DMS114 treated with DMSO at 0.1 percent for 48 hours (cell line): ENCODE data around the gene PRDM16.
A peak's percentile ranks its signal among the peaks of the same experiment; 100 is the strongest.

Experiments
- DNase-seq: peaks from one replicate; lab custom pipeline; 2025; ENCODE audit not compliant: unreplicated experiment; lab: John Stamatoyannopoulos, UW

PRDM16 gene

DNA sequence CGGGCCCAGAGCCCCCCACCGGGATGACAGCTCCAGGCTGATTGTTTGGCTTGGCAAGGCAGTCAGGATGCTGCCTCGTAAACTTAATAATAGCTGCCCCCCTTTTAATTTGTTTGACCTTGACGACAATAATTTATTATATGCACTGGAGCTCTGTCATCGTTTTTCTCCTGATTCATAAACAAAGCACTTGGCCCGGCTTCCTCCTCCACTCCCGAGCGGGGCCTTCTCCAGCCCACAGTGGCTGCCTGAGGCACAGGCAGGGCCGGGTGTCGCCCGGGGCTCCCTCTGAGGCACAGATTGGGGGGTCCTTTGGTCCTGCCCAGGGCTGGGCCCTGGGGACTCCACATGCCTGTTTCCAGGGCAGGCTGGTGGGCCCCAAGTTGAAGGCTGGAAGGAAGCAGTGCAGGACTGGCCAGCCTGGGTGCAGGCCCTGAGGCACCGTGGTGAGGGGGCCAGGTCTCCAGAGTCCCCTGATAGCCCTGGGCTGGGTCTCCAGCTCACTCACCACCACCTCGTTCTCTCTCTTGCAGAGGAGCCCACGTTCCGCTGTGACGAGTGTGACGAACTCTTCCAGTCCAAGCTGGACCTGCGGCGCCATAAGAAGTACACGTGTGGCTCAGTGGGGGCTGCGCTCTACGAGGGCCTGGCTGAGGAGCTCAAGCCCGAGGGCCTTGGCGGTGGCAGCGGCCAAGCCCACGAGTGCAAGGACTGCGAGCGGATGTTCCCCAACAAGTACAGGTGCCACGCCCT lies 333.4 kb downstream of the PRDM16 start:
- DNase-seq = no peak

DNA sequence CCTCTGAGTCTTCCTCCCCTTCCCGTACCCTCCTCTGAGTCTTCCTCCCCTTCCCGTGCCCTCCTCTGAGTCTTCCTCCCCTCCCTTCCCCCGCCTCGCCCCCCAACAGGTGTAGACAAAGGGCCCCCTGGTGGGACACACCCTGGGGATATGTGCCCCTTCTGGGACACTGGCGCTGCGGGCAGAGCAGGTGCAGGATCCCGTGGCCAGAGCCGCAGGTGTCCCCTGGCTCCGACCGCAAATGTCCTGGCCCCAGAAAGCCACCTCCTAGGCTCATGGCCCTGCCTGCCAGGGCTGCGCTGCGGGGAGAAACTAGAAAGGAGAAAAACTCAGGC lies 334.0 kb downstream of the PRDM16 start:
- no peak for DNase-seq

DNA sequence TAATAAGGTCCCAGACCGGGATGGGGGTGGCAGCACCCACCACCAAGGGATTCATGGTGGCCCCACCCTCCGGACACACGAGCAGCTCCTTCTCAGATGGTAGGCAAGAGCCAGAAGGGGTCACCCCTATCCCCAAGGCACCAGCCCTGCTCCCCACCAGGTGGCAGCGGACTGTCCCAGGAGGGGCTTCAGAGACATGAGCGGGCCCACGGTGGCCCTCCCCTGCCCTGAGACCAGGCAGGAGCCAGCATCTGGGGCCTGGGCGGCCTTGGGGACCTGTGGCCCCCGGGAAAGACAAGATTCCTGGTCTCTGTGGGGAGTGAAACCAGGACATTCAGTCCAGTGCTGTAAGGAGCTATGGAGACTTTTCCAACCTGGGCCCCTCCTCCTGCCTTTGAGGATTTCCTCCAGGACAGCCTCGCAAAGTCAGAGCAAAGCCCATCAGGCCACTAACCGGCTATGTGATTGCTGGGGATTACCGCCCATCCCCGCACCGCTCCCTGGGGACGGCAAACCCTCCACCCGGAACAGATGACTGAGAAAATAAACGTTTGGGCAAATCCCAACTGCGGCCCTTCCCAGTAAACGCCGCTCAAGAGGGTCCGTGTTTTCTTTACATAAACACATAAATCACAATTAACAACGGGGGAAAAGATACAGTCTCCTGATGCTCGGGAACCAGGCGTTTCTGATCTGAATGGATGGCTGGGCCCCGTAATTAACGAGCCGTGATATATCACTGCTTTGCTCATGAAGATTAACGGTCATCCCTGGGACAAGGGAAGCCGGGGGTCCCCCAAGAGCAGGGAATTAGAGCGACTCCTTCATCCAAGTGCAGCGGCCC lies 334.6 kb downstream of the PRDM16 start:
- DNase-seq = no peak

DNA sequence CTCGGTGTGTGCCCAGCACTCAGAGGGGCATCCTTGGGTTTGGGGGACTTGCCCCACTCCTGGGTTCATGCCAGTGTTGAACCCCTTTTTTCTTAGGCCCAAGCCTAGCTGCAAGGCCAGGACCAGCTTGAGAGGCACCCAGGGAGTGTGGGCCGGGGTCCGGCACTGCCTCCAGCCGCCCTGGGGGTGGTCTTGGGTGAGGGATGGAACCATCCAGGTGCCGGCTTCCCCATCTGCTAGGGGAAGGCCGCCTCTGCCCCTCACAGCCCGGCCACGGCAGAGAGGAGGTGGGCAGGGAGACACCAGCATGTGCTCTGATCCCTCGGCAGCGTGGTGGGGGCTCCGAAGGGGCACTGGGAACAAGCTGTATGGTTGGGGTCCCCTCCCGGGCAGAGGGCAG lies 335.3 kb downstream of the PRDM16 start:
- no peak for DNase-seq

DNA sequence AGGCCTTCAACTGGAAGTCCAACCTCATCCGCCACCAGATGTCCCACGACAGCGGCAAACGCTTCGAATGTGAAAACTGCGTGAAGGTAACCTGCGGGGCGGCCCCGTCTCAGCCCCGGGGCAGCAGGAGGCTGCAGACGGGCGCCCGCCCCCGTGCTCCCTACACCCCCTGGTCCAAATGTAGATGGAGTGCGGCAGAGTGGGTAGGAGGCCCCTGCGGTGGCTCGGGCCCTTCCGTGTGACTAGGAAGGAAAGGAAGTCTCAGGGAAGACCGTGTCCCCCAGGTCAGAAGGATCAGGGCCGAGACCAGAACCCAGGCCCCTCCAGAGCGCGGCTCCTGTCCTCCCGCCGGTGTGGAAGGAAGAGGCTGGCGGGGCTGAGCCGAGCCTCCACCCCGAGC lies 335.8 kb downstream of the PRDM16 start:
- no peak for DNase-seq

DNA sequence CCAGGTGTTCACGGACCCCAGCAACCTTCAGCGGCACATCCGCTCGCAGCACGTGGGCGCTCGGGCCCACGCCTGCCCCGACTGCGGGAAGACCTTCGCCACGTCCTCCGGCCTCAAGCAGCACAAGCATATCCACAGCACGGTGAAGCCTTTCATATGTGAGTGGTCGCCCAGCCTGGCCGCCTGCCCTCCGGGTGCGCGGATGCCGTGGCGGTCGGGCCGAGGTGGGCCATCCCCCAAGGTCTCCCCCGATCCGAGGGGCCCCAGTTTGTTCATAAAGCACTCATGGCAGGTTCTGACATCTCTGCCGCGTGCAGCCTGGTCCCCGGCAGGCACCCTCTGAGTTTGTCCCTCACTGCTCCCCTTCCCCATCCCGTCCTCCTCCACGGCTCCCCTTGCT lies 336.5 kb downstream of the PRDM16 start:
- DNase-seq = no peak

DNA sequence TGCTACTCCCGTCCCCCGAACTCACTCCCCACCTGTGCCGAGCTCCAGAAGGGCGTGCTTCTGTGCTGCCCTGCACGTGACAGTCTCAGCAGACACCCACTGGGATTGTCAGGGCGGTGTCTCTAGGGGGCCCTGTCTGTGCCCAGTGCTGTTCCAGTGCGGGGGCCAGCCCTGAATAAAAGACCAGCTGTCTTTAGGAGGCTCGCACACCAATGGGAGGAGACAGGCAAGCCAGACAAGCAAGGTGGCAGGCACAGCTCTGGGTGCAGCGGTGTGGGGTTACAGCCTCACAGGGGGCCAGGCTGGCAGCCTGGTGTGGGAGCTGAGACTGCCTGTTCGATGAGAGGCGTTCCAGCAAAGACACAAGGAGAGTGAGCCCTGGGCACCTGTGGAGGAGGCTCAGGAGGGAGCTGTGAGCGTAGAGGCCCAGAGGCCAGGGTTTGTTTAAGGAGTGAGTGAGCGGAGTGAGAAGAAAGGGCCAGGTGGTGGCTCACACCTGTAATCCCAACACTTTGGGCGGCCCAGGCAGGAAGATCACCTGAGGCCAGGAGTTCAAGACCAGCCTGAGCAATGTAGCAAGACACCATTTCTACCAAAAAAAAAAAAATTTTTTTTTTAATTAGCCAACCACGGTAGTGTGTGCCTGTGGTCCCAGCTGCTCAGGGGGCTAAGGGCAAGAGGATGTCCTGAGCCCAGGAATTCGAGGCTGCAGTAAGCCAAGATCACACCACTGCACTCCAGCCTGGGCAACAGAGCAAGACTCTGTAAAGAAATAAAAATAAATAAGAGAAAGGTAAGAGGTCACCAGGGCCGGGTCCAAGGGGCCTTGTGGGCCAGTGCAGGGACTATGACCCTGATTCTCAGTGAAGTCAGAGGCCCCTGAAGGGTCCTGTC lies 337.2 kb downstream of the PRDM16 start:
- no peak for DNase-seq

DNA sequence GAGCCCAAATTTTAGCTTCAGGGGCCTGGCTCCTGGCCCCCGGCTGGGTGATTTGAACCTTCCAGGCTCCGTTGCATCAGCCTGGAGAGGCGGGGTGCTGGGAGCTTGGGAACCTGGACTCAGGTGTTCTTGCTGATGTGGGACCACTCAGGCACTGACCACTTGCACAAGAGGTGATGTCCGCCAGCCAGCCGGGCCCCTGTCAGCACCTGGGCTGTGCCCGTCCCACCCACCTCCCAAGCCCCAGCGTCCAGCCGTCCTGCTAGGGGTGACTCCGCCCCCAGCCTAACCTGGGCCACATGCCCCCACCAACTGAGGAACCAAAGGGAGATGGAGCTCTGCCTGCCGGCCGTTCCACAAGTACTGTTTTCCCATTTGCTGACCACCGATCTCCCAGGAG lies 338.0 kb downstream of the PRDM16 start:
- no peak for DNase-seq

DNA sequence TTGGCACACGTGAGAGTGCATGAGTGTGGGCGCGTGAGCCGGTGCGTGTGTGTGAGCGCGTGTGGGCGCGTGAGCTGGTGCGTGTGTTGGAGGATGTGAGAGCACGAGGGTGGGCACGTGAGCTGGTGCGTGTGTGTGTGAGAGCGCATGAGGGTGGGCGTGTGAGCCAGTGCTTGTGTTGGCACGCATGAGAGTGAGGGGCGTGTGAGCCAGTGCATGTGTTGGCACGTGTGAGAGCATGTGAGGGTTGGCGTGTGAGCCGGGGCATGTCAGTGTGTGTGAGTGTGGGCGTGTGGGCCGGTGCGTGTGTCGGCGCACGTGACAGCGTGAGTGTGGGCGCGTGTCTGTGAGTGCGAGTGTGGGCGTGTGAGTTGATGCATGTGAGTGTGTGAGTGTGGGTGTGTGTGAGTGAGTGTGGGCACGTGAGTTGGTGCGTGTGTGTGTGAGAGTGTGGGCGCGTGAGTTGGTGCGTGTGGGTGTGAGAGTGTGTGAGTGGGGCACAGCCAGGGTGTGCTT lies 339.8 kb downstream of the PRDM16 start:
- no peak for DNase-seq

DNA sequence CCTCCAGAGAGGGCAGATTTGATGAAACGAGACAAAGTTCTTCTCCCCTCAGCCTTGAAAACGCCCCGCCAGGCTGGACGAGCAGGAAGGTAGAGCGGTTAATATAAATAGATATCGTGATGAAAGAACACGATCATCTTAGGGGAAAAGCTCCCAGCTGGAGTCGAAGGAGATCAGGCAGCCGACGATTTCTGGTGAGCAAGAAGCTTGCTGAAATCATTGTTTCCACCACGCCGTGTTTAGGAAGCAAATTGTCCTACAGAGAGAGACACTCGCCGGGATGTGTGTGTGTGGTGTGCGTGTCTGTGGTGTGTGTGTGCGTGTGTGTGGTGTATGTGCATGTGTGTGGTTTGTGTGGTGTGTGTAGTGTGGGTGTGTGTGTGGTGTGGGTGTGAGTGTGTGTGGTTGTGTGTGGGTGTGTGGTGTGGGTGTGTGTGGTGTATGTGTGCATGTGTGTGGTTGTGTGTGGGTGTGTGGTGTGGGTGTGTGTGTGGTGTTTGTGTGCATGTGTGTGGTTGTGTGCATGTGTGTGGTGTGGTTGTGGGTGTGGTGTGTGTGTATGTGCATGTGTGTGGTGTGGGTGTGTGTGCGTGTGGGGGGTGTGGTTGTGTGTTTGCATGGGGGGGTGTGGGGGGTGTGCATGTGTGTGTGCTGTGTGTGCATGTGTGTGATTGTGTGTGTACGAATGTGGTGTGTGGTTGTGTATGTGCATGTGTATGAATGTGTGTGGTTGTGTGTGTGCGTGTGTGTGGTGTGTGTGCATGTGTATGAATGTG lies 340.6 kb downstream of the PRDM16 start:
- DNase-seq = no peak

DNA sequence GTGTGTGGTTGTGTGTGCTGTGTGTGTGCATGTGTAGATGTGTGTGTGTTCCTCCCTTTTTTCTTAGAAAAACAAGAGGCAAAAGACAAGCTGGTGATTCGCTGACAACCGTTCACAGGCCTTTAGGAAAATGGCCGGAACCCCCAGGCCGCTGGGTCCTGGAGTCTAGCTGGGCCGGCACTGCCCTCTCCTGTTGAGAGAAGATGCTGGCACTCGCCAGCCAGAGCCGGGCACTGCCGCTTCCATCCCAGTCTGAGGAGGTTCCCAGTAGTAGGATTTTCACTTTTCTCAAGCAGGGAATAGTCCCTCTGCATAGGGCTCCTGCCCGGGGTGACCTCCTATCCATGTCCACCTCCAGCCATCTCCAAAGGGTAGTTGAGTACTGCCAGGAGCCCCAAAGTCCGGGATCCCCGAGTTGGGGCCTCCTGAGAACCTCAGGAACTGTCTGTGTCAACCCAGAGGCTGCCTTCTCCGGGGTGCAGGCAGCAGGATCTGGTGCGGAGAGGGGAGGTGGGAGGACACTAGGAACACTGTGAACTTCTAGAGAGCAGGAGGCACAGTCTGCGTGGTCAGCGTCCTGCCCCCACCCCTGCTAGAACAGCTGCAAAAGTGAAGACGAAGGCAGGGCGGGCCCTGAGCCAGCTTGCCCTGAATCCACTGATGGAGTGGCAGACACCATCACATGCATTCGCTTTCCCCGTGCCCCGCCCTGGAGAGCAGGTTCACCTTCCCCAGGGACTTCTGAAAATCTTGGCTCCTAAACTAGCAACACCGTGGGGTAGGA lies 341.3 kb downstream of the PRDM16 start:
- DNase-seq = peak; percentile 67

DNA sequence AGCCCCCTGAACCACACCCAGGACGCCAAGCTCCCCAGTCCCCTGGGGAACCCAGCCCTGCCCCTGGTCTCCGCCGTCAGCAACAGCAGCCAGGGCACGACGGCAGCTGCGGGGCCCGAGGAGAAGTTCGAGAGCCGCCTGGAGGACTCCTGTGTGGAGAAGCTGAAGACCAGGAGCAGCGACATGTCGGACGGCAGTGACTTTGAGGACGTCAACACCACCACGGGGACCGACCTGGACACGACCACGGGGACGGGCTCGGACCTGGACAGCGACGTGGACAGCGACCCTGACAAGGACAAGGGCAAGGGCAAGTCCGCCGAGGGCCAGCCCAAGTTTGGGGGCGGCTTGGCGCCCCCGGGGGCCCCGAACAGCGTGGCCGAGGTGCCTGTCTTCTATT lies 342.8 kb downstream of the PRDM16 start:
- DNase-seq = no peak

DNA sequence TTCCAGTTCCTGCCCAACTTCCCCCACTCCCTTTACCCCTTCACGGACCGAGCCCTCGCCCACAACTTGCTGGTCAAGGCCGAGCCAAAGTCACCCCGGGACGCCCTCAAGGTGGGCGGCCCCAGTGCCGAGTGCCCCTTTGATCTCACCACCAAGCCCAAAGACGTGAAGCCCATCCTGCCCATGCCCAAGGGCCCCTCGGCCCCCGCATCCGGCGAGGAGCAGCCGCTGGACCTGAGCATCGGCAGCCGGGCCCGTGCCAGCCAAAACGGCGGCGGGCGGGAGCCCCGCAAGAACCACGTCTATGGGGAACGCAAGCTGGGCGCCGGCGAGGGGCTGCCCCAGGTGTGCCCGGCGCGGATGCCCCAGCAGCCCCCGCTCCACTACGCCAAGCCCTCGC lies 343.4 kb downstream of the PRDM16 start:
- no peak for DNase-seq

DNA sequence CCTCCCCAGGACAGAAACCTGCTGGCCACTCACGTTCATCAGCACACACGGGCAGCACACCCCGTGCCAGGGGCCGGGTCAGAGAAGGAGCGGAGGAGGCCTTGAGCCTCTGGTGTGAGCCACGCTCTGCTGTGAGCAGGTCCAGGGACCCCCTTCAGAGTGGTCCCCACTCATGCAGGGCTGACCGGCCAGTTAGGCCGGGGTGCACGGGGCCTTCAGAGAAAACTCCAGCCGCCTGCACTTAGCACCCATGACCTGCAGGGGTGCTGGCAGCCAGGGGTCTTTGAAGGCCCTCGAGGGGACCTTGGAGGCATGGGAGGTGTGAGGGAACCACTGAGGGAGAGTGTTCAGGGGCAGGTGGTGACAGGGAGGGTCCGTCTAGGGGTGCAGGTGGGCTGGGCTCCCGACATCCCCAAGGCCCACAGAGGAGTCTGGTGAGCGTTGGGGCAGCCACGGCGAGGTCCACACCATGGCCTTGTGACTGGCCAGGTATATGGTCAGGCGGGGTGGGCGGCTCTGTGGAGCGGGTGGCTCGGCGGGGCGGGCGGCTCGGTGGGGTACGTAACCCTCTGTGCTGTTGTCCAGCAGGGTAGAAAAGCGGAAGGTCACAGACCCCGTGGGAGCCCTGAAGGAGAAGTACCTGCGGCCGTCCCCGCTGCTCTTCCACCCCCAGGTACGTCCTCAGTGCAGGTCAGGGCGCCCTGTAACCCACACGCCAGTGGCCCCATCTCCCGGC lies 345.1 kb downstream of the PRDM16 start:
- DNase-seq = no peak

DNA sequence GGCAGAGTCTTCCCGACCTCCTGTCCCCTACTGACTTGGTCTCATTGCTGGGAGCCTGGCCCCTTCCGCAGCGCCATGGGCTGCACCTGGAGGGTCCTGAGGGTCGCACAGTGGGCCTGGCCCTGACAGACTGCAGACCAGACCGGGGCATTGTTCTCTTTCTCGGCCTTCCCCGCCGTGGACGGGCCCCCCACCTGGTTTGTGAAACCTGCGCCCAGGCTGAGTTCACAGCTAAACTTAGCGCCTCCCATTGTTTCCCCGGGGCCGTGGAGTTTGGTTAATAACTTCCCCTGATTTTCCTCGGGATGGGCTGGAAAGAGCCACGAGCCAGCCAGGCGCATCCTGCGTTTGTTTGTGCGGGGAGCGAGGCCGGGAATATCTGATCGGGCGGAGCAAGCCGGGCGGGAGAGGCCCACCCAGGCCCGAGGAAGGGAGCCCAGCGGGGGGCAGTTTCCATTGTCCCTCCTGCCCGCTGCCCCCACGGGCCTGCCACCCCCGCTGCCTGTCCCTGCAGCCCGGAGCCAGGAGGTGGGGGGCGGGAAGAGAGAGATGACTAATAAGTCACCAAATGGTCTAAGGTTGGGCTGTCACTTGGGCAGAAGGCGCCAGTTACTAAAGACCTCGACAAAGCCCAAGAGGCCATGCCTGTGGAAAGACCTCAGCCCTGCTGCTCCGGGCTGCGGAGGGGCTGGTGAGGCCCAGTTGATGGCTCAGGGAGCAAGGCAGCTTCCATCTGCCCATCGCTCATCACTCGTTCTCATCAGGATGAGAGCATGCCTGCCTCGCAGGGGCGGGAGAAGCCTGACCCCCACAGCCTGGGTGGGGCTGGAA lies 346.5 kb downstream of the PRDM16 start:
- no peak for DNase-seq

DNA sequence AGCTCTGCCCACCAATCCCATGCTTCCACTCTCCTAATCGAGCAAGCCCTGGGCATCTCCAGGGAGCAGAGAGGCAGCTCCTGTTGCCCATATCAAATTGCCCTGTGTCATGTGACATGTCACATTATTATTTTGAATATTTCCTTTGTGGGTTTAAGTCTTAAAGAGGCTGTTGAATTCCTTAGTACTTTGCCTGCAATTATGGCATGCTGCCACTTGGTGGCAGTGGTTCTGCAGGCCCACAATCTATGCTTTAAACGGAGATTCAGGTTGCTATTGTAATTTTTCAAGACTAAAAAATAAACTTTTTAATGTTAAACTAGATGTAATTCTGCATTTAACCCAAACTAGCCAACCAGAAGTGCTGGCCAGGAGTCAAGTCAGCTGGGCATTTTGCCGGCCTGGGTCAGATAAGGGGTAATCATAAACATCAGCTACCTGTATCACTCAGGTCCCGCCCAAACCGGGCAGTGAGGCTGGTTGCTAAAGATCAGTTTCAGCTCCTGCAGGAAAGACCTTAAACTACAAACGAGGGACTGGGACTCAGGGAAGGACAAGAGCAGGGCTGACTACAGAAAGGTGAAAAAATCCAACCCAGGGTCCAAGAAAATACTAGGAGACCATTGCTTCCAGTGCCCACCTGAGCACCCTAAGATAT lies 348.2 kb downstream of the PRDM16 start:
- DNase-seq = no peak

DNA sequence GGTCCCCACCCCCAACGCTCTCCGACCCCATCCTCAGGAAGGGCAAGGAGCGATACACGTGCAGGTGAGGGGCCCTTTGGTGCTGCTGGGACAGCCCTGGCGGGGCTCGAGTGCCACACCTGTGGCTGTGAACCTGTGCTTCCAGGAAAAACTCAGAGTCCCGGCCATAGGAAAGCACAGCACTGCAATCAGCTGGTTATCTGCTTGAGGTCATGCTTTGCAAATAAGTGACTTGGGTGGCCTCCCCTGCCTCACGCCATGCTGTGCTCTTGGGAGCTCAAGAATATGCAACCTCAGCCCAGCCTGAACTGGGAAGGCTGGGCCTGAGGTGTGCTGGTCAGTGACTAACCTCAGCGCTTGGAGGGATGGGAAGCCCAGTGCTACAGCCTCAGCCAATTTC lies 348.9 kb downstream of the PRDM16 start:
- no peak for DNase-seq

DNA sequence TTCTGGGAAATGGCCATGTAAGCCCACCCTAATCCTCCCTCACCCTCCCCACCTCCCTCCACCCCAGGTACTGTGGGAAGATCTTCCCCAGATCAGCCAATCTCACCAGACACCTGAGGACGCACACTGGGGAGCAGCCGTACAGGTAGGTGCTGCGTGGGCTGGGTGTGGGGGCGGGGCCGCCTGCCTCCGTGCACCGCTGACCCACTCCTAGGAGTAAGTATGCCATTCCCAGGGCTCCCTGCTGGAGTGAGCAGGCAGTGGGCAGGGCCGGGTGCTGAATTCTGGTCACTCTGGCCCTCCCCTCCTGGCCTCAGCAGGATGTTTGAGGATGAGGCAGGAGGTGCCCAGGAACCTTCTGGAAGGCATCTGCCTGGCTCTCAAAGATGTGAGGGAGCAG lies 349.6 kb downstream of the PRDM16 start:
- DNase-seq = no peak
